Transverse colon (tissue), 4 donors: ENCODE measurements around the gene ADAMTS14. TPM values are rescaled to one million over a fixed set of nuclear protein-coding genes. Genes with fewer than 3 reads are reported as not detected.

Source experiments
- DNase-seq: peaks from one replicate; pipeline ENCODE4 v3.0.0-alpha.2; 2019
- H3K27ac ChIP-seq, 4 donors: fragments of 200-600 bp; sonication (generic); 2 replicates each; pipeline ENCODE4 v1.5.1; 2016 to 2018; ENCODE audit warnings: inconsistent platforms in 4 of 4
- H3K27me3 ChIP-seq: fragments of 200-600 bp; sonication (generic); 2 replicates; pipeline ENCODE4 v1.5.1; 2017; ENCODE audit warnings: inconsistent platforms
- H3K36me3 ChIP-seq, 4 donors: fragments of 200-600 bp; sonication (generic); 2 replicates each; pipeline ENCODE4 v1.5.1; 2017 to 2019; ENCODE audit warnings: inconsistent platforms in 4 of 4
- H3K4me1 ChIP-seq, 4 donors: fragments of 200-600 bp; sonication (generic); 2 replicates each; pipeline ENCODE4 v1.5.1; 2017 to 2020; ENCODE audit warnings: inconsistent platforms in 4 of 4
- H3K4me3 ChIP-seq, 4 donors: fragments of 200-600 bp; sonication (generic); 1 replicate in 1 of 4; 2 replicates in 3 of 4; pipeline versions ENCODE4 v1.5.1 to v1.6.1; 2017 to 2019; ENCODE audit warnings: inconsistent platforms in 4 of 4
- H3K9me3 ChIP-seq, 2 donors: fragments of 200-600 bp; sonication (generic); 2 replicates each; pipeline ENCODE4 v1.5.1; 2017 to 2019; ENCODE audit warnings: inconsistent platforms in 2 of 2
- EP300 ChIP-seq: sonication (generic); formaldehyde crosslinking; IDR thresholded peaks from one replicate; pipeline ENCODE4 v1.6.1; 2017; ENCODE audit warnings: antibody characterized with exemption, low read depth
- POLR2A ChIP-seq: fragments of 450-650 bp; IDR thresholded peaks from one replicate; pipeline ENCODE4 v1.6.1; 2016; ENCODE audit warnings: antibody characterized with exemption, mild to moderate bottlenecking, moderate library complexity
- POLR2AphosphoS5 ChIP-seq, 3 donors: sonication (generic); formaldehyde crosslinking; IDR thresholded peaks; one replicate each; pipeline ENCODE4 v1.6.1; 2016; ENCODE audit warnings: antibody characterized with exemption in 3 of 3
- whole genome bisulfite sequencing, 2 donors: methylation state at CpG; one replicate each; pipeline ENCODE4 v1.1.5; 2018; ENCODE audit warnings: low coverage in 1 of 2; 5-methylcytosine and 5-hydroxymethylcytosine counted together
- in situ Hi-C, 4 donors: fragments of 200-750 bp; cut with MboI; loops; one replicate each; pipeline versions ENCODE4 v1.15.0 to v1.15.1; 2017; ENCODE audit warnings: low sequenced_read_pairs in 3 of 4, low pct_ligation_motif_present in 1 of 4, low pct_unique_long_range_greater_than_20kb in 1 of 4
- intact Hi-C: fragments of 100-400 bp; cut with DNase I; formaldehyde crosslinking; loops from one replicate; pipeline ENCODE4 v1.15.1; 2023; ENCODE audit warnings: low total_unique reads
- total RNA-seq, 4 donors: library from RNA; depleted of rRNA; stranded (reverse); fragments of >200 nt; gene quantifications; one replicate each; pipeline ENCODE4 v1.1.0, GENCODE V29; 2016
- TF ChIP-seq, protein P1 (sequence below), 5 experiments: fragments of 200-600 bp in 3 of 5; fragments of 450-650 bp in 2 of 5; sonication (generic) in 3 of 5; IDR thresholded peaks; 1 replicate in 2 of 5; 2 replicates in 3 of 5; pipeline ENCODE4 v1.5.1; 2016 to 2017; ENCODE audit warnings: antibody characterized with exemption in 5 of 5, inconsistent platforms in 3 of 5, mild to moderate bottlenecking in 2 of 5, moderate library complexity in 1 of 5

ADAMTS14 gene
- total RNA-seq, 4 donors from 2014 or later = 0.95 to 3.8 (median 1.4) TPM

DNA sequence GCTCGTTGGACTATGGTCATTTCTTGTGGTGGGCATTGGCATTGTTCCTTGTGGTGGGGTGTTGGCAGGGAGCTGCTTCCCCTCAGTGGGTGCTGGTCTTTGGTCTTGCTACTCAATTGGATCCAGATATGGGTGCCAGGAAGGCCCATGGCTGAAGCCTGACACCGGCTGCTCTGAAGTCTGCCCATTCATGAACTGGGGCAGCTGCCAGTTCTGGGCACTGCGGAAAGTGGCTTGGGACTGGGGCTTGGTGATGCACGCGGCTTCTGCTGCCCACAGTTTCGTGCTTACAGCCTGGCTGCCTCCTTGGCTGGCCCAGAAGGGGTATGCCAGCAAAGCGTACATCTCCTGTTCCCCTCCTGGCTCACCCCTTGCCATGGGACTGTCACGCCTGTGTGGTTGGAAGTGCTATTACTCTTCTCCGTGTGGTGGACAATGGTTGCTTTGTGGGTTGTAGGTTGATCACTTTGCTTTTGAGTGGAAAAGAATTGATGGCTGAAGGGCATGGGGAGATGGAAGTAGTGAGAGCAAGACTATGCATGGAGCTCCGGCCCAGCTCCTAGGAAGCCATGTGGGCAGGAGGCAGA, 54.7 kb downstream of the ADAMTS14 start:
- Histone ChIP-seq H3K4me3 (no peak overlapping the region), H3K4me1 (no peaks in the 10 kb centered on the region), H3K36me3 (no peaks in the 10 kb centered on the region), H3K9me3 (no peaks in the 10 kb centered on the region), H3K27ac (no peak overlapping the region), H3K27me3 (no peaks in the 10 kb centered on the region)
- in situ Hi-C loops (no loop called here), intact Hi-C loops (no loop called here)
- TF ChIP-seq, protein P1, sequence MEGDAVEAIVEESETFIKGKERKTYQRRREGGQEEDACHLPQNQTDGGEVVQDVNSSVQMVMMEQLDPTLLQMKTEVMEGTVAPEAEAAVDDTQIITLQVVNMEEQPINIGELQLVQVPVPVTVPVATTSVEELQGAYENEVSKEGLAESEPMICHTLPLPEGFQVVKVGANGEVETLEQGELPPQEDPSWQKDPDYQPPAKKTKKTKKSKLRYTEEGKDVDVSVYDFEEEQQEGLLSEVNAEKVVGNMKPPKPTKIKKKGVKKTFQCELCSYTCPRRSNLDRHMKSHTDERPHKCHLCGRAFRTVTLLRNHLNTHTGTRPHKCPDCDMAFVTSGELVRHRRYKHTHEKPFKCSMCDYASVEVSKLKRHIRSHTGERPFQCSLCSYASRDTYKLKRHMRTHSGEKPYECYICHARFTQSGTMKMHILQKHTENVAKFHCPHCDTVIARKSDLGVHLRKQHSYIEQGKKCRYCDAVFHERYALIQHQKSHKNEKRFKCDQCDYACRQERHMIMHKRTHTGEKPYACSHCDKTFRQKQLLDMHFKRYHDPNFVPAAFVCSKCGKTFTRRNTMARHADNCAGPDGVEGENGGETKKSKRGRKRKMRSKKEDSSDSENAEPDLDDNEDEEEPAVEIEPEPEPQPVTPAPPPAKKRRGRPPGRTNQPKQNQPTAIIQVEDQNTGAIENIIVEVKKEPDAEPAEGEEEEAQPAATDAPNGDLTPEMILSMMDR (IDR thresholded peaks at IDR 0.05) = no peak
- TF ChIP-seq EP300 (no peak), POLR2A (no peak)
- DNase-seq = no peak
- WGBS, 2 donors = 85% methylated on average over 10 of the region's 10 CpGs; no CpG with 5 or more reads in 1 of the 2 donors

GRCh38 chr10:70728328-70728727, 56.0 kb downstream of the ADAMTS14 start:
- intact Hi-C loops (no loop called here), in situ Hi-C loops (no loop called here)
- Histone ChIP-seq H3K27me3 (no peaks in the 10 kb centered on the region), H3K9me3 (no peaks in the 10 kb centered on the region), H3K4me1 (no peaks in the 10 kb centered on the region), H3K27ac (no peak overlapping the region), H3K36me3 (no peaks in the 10 kb centered on the region), H3K4me3 (no peak overlapping the region)
- WGBS, 2 donors = 79 to 80% methylated on average over 2 of the region's 2 CpGs
- no peak for TF ChIP-seq EP300
- TF ChIP-seq, protein P1 (IDR thresholded peaks at IDR 0.05) = no peak
- no peak for TF ChIP-seq POLR2AphosphoS5 (IDR thresholded peaks at IDR 0.05)
- no peak for TF ChIP-seq POLR2A
- no peak for DNase-seq

- in situ Hi-C loops = no loop called here
- Histone ChIP-seq H3K27ac (no peak overlapping the region), H3K4me3 (no peak overlapping the region), H3K9me3 (no peaks in the 10 kb centered on the region), H3K4me1 (no peaks in the 10 kb centered on the region), H3K36me3 (no peaks in the 10 kb centered on the region), H3K27me3 (no peaks in the 10 kb centered on the region)
- 21% methylated on average over 5 of the region's 16 CpGs; no CpG with 5 or more reads in 1 of the 2 donors for WGBS, 2 donors
- intact Hi-C loops = no loop called here
- peak; percentile 14 for DNase-seq
- TF ChIP-seq EP300 = no peak
- TF ChIP-seq, protein P1 (IDR thresholded peaks at IDR 0.05) = no peak
- TF ChIP-seq POLR2AphosphoS5 (IDR thresholded peaks at IDR 0.05) = no peak
- TF ChIP-seq POLR2A = no peak
These were observed 57.6 kb downstream of the ADAMTS14 start for GRCh38 chr10:70729763-70730357.

GRCh38 chr10:70730955-70731354, 58.6 kb downstream of the ADAMTS14 start:
- Histone ChIP-seq H3K4me3 (no peak overlapping the region), H3K27ac (no peak overlapping the region), H3K27me3 (no peaks in the 10 kb centered on the region), H3K36me3 (no peaks in the 10 kb centered on the region), H3K9me3 (no peaks in the 10 kb centered on the region), H3K4me1 (no peaks in the 10 kb centered on the region)
- 76% methylated on average over 2 of the region's 2 CpGs; no CpG with 5 or more reads in 1 of the 2 donors for WGBS, 2 donors
- no peak for DNase-seq
- TF ChIP-seq POLR2AphosphoS5 (IDR thresholded peaks at IDR 0.05) = no peak
- no peak for TF ChIP-seq POLR2A
- TF ChIP-seq EP300 = no peak
- TF ChIP-seq, protein P1 (IDR thresholded peaks at IDR 0.05) = no peak
- in situ Hi-C loops = no loop called here
- intact Hi-C loops = no loop called here
